Uterus (tissue), 2 donors: ENCODE results near the gene ID3.

ENCODE experiments used
- POLR2A ChIP-seq, 2 donors: fragments of 450-650 bp; IDR thresholded peaks; one replicate each; pipeline ENCODE4 v1.6.1; 2016; ENCODE audit warnings: antibody characterized with exemption in 2 of 2, mild to moderate bottlenecking in 1 of 2, moderate library complexity in 1 of 2
- TF ChIP-seq, protein P1 (sequence below), 4 experiments: fragments of 200-600 bp in 2 of 4; fragments of 450-650 bp in 2 of 4; sonication (generic) in 2 of 4; IDR thresholded peaks; one replicate each; pipeline ENCODE4 v1.5.1; 2016 to 2019; ENCODE audit warnings: antibody characterized with exemption in 4 of 4, mild to moderate bottlenecking in 2 of 4, moderate library complexity in 1 of 4

DNA sequence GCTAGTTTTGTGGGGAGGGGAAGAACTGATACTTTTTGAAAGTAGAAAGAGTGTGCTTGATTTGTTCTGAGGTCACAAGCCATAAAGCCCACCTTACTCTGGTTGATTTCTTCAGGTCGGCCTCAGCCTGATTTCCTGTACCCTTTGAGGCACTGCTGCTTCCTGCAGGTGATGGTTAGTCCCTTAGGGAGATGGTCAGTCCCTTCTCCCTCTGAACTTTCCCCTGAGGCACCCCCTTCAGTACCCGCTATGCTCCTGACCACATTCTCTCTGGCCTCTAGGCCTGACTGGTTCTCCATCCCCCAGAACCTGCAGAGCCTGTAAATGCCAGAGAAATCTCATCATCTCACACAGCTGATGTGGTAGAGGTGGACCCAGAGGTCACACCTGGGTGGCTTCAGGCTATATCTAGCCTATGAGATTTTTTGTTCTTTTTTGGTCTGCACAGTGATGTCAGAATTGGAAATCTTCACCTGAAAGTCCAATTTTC, 15.0 kb upstream of the ID3 start:
- TF ChIP-seq, protein P1, sequence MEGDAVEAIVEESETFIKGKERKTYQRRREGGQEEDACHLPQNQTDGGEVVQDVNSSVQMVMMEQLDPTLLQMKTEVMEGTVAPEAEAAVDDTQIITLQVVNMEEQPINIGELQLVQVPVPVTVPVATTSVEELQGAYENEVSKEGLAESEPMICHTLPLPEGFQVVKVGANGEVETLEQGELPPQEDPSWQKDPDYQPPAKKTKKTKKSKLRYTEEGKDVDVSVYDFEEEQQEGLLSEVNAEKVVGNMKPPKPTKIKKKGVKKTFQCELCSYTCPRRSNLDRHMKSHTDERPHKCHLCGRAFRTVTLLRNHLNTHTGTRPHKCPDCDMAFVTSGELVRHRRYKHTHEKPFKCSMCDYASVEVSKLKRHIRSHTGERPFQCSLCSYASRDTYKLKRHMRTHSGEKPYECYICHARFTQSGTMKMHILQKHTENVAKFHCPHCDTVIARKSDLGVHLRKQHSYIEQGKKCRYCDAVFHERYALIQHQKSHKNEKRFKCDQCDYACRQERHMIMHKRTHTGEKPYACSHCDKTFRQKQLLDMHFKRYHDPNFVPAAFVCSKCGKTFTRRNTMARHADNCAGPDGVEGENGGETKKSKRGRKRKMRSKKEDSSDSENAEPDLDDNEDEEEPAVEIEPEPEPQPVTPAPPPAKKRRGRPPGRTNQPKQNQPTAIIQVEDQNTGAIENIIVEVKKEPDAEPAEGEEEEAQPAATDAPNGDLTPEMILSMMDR (IDR thresholded peaks at IDR 0.05) = no peak
- TF ChIP-seq POLR2A (IDR thresholded peaks at IDR 0.05) = no peak
